Measurements from ENCODE around the gene MYH16. TPM values are rescaled to one million over a fixed set of nuclear protein-coding genes. Genes with fewer than 3 reads are reported as not detected.

The MYH16 gene
- total and polyA plus RNA-seq, 10 of the 15 experiments (the other 5 are each of a cell fraction or from before 2014, with no cell fraction given): 0.03 to 0.33 (median 0.04) TPM; not detected in 3

- no peak for TF ChIP-seq IRF3 (IDR thresholded peaks at IDR 0.05)
- no peak for TF ChIP-seq ZNF274 (IDR thresholded peaks at IDR 0.05; ENCODE audit: insufficient read depth, insufficient read length)
- no peak for TF ChIP-seq ZBTB4 (CRISPR knock-in tag; IDR thresholded peaks at IDR 0.05)
- TF ChIP-seq TBL1XR1 (IDR thresholded peaks at IDR 0.05; ENCODE audit: low read depth, low read length): no peak
- TF ChIP-seq STAT1 (conservative IDR thresholded peaks at IDR 0.05): no peak
- no peak for TF ChIP-seq BCL3 (IDR thresholded peaks at IDR 0.05; ENCODE audit: borderline replicate concordance, insufficient read depth, low read depth, low read length, poor library complexity, severe bottlenecking)
- TF ChIP-seq SKIL (IDR thresholded peaks at IDR 0.05; ENCODE audit: low read depth, poor library complexity, severe bottlenecking): no peak
- TF ChIP-seq FOS (IDR thresholded peaks at IDR 0.05; ENCODE audit: borderline replicate concordance, extremely low read depth, insufficient read length): no peak
Observed at GRCh38 chr7:99290980-99291607, 18.5 kb downstream of the MYH16 start (continued).
